Measurements from ENCODE around the gene GSPT1.

GRCh38 chr16:11907160-11907970 is 8.4 kb downstream of the GSPT1 start:
- TF ChIP-seq POLR2AphosphoS5 (IDR thresholded peaks at IDR 0.05; ENCODE audit: borderline replicate concordance, low read depth, low read length) (no peak), EZH2 (IDR thresholded peaks at IDR 0.05) (no peak), FOXP2 (optimal IDR thresholded peaks at IDR 0.05; ENCODE audit: control extremely low read depth, extremely low read length, insufficient read depth) (no peak)

All from SK-N-MC (cell line).